H9 (cell line): ENCODE measurements around the gene SLC15A5. TPM values are rescaled to one million over a fixed set of nuclear protein-coding genes. Genes with fewer than 3 reads are reported as not detected.

Experiments used
- DNase-seq: peaks from one replicate; pipeline ENCODE4 v3.0.0-alpha.2; 2017
- H2AFZ ChIP-seq: one replicate; pipeline ENCODE4 v1.6.1; 2013; ENCODE audit warnings: mild to moderate bottlenecking, low read length, control low read depth, moderate library complexity
- H2AK5ac ChIP-seq: 2 replicates; pipeline ENCODE4 v1.6.1; 2013; ENCODE audit warnings: low read length, control low read depth, mixed read lengths; ENCODE audit not compliant: insufficient read length
- H2BK120ac ChIP-seq: one replicate; pipeline ENCODE4 v1.6.1; 2013; ENCODE audit warnings: low read depth, mild to moderate bottlenecking, low read length, control low read depth, inconsistent platforms; ENCODE audit not compliant: poor library complexity, severe bottlenecking
- H2BK12ac ChIP-seq: 2 replicates; pipeline ENCODE4 v1.6.1; 2013; ENCODE audit warnings: low read length, control low read depth, mixed read lengths, low read depth; ENCODE audit not compliant: insufficient read length
- H2BK15ac ChIP-seq: 2 replicates; pipeline ENCODE4 v1.6.1; 2013; ENCODE audit warnings: low read depth, low read length, control low read depth
- H2BK20ac ChIP-seq: one replicate; pipeline ENCODE4 v1.6.1; 2013; ENCODE audit warnings: low read depth, mild to moderate bottlenecking, low read length, control low read depth, inconsistent platforms; ENCODE audit not compliant: poor library complexity, severe bottlenecking
- H2BK5ac ChIP-seq: 2 replicates; pipeline ENCODE4 v1.6.1; 2013; ENCODE audit warnings: low read length, control low read depth, mixed read lengths; ENCODE audit not compliant: insufficient read length
- H3K14ac ChIP-seq: 2 replicates; pipeline ENCODE4 v1.6.1; 2013; ENCODE audit warnings: low read length, control low read depth; ENCODE audit not compliant: insufficient read depth
- H3K18ac ChIP-seq: 2 replicates; pipeline ENCODE4 v1.6.1; 2013; ENCODE audit warnings: low read depth, mild to moderate bottlenecking, mixed read lengths, low read length, control low read depth; ENCODE audit not compliant: insufficient read length
- H3K23ac ChIP-seq: 2 replicates; pipeline ENCODE4 v1.6.1; 2013; ENCODE audit warnings: low read length, control low read depth, mixed read lengths, low read depth; ENCODE audit not compliant: insufficient read length
- H3K23me2 ChIP-seq: 2 replicates; pipeline ENCODE4 v1.6.1; 2013; ENCODE audit warnings: low read depth, mild to moderate bottlenecking, mixed read lengths, low read length, control low read depth; ENCODE audit not compliant: insufficient read length, poor library complexity, severe bottlenecking
- H3K27ac ChIP-seq: 2 replicates; pipeline ENCODE4 v1.5.1; 2013; ENCODE audit warnings: low read length, control low read depth, mixed read lengths, low read depth; ENCODE audit not compliant: insufficient read length
- H3K27me3 ChIP-seq: 2 replicates; pipeline ENCODE4 v1.6.1; 2013; ENCODE audit warnings: low read length, control low read depth, inconsistent platforms; ENCODE audit not compliant: insufficient read depth
- H3K4ac ChIP-seq: 2 replicates; pipeline ENCODE4 v1.6.1; 2013; ENCODE audit warnings: low read depth, mild to moderate bottlenecking, control low read depth, inconsistent platforms, low read length, moderate library complexity
- H3K4me1 ChIP-seq: 2 replicates; pipeline ENCODE4 v1.6.1; 2013; ENCODE audit warnings: low read length, control low read depth, inconsistent platforms; ENCODE audit not compliant: insufficient read depth
- H3K4me2 ChIP-seq: 2 replicates; pipeline ENCODE4 v1.6.1; 2013; ENCODE audit warnings: low read length, control low read depth, mixed read lengths; ENCODE audit not compliant: insufficient read length, insufficient read depth
- H3K56ac ChIP-seq: 2 replicates; pipeline ENCODE4 v1.6.1; 2013; ENCODE audit warnings: low read depth, mild to moderate bottlenecking, mixed read lengths, low read length, control low read depth; ENCODE audit not compliant: insufficient read length
- H3K79me1 ChIP-seq: 2 replicates; pipeline ENCODE4 v1.6.1; 2013; ENCODE audit warnings: low read depth, mild to moderate bottlenecking, moderate library complexity, low read length, control low read depth, inconsistent platforms; ENCODE audit not compliant: insufficient read depth, poor library complexity, severe bottlenecking
- H3K79me2 ChIP-seq: 2 replicates; pipeline ENCODE4 v1.6.1; 2013; ENCODE audit warnings: low read length, control low read depth, inconsistent platforms; ENCODE audit not compliant: insufficient read depth
- H3K9ac ChIP-seq: 2 replicates; pipeline ENCODE4 v1.6.1; 2013; ENCODE audit warnings: low read length, control low read depth, mixed read lengths; ENCODE audit not compliant: insufficient read length; ENCODE audit errors: extremely low read depth
- H3K9me3 ChIP-seq: one replicate; pipeline ENCODE4 v1.6.1; 2013; ENCODE audit warnings: low read depth, low read length, inconsistent platforms; ENCODE audit not compliant: control insufficient read depth
- H3T11ph ChIP-seq: one replicate; pipeline ENCODE4 v1.6.1; 2013; ENCODE audit warnings: mild to moderate bottlenecking, low read length, control low read depth, inconsistent platforms
- H4K20me1 ChIP-seq: one replicate; pipeline ENCODE4 v1.6.1; 2013; ENCODE audit not compliant: control insufficient read depth, insufficient read length, insufficient read depth
- H4K5ac ChIP-seq: 2 replicates; pipeline ENCODE4 v1.6.1; 2013; ENCODE audit warnings: low read depth, mild to moderate bottlenecking, mixed read lengths, low read length, control low read depth; ENCODE audit not compliant: insufficient read length
- H4K8ac ChIP-seq: replicated peaks from 2 replicates; pipeline ENCODE4 v1.6.1; 2013; ENCODE audit warnings: low read length, control low read depth, mixed read lengths, low read depth; ENCODE audit not compliant: insufficient read length
- H4K91ac ChIP-seq: 2 replicates; pipeline ENCODE4 v1.6.1; 2013; ENCODE audit warnings: low read depth, mild to moderate bottlenecking, moderate library complexity, mixed read lengths, low read length, control low read depth; ENCODE audit not compliant: insufficient read length
- H3K27ac Mint-ChIP-seq, 3 experiments: 2 replicates in 2 of 3; 3 replicates in 1 of 3; pipeline ENCODE4 v1.8.0; 2020 to 2021; ENCODE audit warnings: mixed read lengths in 3 of 3, mild to moderate bottlenecking in 1 of 3, moderate library complexity in 1 of 3
- H3K27me3 Mint-ChIP-seq: 2 replicates; pipeline ENCODE4 v1.8.0; 2021; ENCODE audit warnings: low read depth, mild to moderate bottlenecking, moderate library complexity, mixed read lengths
- H3K36me3 Mint-ChIP-seq, 3 experiments: 2 replicates in 2 of 3; 3 replicates in 1 of 3; pipeline ENCODE4 v1.8.0; 2020 to 2021; ENCODE audit warnings: low read depth in 3 of 3, mixed read lengths in 3 of 3; ENCODE audit not compliant: insufficient read depth in 1 of 3
- H3K4me1 Mint-ChIP-seq, 2 experiments: 2 replicates each; pipeline ENCODE4 v1.8.0; 2020; ENCODE audit warnings: mixed read lengths in 2 of 2
- H3K4me3 Mint-ChIP-seq, 2 experiments: 2 replicates in 1 of 2; 3 replicates in 1 of 2; pipeline ENCODE4 v1.8.0; 2020 to 2021; ENCODE audit warnings: mild to moderate bottlenecking in 2 of 2, mixed read lengths in 2 of 2, moderate library complexity in 1 of 2
- H3K9me3 Mint-ChIP-seq, 2 experiments: 2 replicates in 1 of 2; 3 replicates in 1 of 2; pipeline ENCODE4 v1.8.0; 2020; ENCODE audit warnings: mild to moderate bottlenecking in 2 of 2, mixed read lengths in 2 of 2, moderate library complexity in 1 of 2
- CTCF ChIP-seq: fragments of 200-600 bp; sonication (generic); conservative IDR thresholded peaks from 3 replicates; pipeline ENCODE4 v1.8.0; 2021; ENCODE audit warnings: antibody characterized with exemption, mild to moderate bottlenecking
- WGBS: extraction: QIAGEN DNeasy Blood & Tissue Kit; methylation state at CpG from one replicate; pipeline ENCODE4 v1.1.7; 2013; ENCODE audit warnings: missing lambda C conversion rate, low lambda C conversion rate, mixed read lengths; ENCODE audit not compliant: insufficient read length; ENCODE audit errors: extremely low coverage; 5-methylcytosine and 5-hydroxymethylcytosine counted together
- total RNA-seq: library from RNA; stranded (reverse); gene quantifications from 2 replicates; pipeline ENCODE4 v1.2.1, GENCODE V29; 2021

SLC15A5 gene
- total RNA-seq, 1 experiment from 2014 or later: not detected

- no peak overlapping the region for H4K91ac ChIP-seq
- no peaks in the 10 kb centered on the region; a peak in 1 of 7 replicates for H3K36me3 Mint-ChIP-seq
- no peak for TF ChIP-seq CTCF
- no peak overlapping the region for H3K18ac ChIP-seq
- H2AFZ ChIP-seq: no peak overlapping the region
- H3K79me2 ChIP-seq: no peaks in the 10 kb centered on the region
- H3K27me3 ChIP-seq: no peaks in the 10 kb centered on the region
- no peak overlapping the region for H3K23ac ChIP-seq
- H3K23me2 ChIP-seq: no peaks in the 10 kb centered on the region
- no peaks in the 10 kb centered on the region for H4K20me1 ChIP-seq
- H3K4me2 ChIP-seq: no peak overlapping the region
- no peak overlapping the region for H3K14ac ChIP-seq
- no peaks in the 10 kb centered on the region for H3K9me3 Mint-ChIP-seq
- no peaks in the 10 kb centered on the region for H3K9me3 ChIP-seq
- H2BK12ac ChIP-seq: no peak overlapping the region
- H2AK5ac ChIP-seq: no peak overlapping the region
- no peak overlapping the region for H2BK120ac ChIP-seq
- H2BK20ac ChIP-seq: no peak overlapping the region
- peaks cover 3 to 4% of the 10 kb centered on the region in 2 experiments for H3K4me1 Mint-ChIP-seq
- no peak overlapping the region for H3K27ac Mint-ChIP-seq
- no peak overlapping the region for H4K8ac ChIP-seq
- no peak overlapping the region for H3T11ph ChIP-seq
- H3K56ac ChIP-seq: no peak overlapping the region
- no CpG with 5 or more reads among the region's 2 CpGs for WGBS
- no peak for DNase-seq
- no peak overlapping the region for H4K5ac ChIP-seq
- no peaks in the 10 kb centered on the region for H3K27me3 Mint-ChIP-seq
- no peak overlapping the region for H2BK5ac ChIP-seq
- H3K27ac ChIP-seq: no peak overlapping the region
- no peak overlapping the region for H2BK15ac ChIP-seq
- H3K79me1 ChIP-seq: no peaks in the 10 kb centered on the region
- H3K4ac ChIP-seq: no peak overlapping the region
- H3K4me3 Mint-ChIP-seq: no peak overlapping the region
- no peaks in the 10 kb centered on the region for H3K4me1 ChIP-seq
- H3K9ac ChIP-seq: no peak overlapping the region
These were observed 21.9 kb upstream of the SLC15A5 start for GRCh38 chr12:16299403-16299802.
